Stimulated activated naive CD8-positive, alpha-beta T cell treated with anti-CD3 and anti-CD28 coated beads, Interleukin-15, Interleukin-2, amounts not matched to agents 100 U/mL and 50 U/mL, for 24 hours (primary cell): Measurements from ENCODE around the gene ABITRAM.
A peak's percentile ranks its signal among the peaks of the same experiment; 100 is the strongest.
"Not testable (repeated sequence)": the region's sequence is repeated elsewhere in the genome, so short reads cannot be mapped to it uniquely, and the experiment has no call there.

Experiments
- ATAC-seq: fragments of 150-1000 bp; cut with Tn5 transposase; one replicate; pipeline ENCODE4 v1.10.0; 2021
- DNase-seq: peaks from one replicate; pipeline ENCODE4 v3.0.0; 2021

ABITRAM gene

DNA sequence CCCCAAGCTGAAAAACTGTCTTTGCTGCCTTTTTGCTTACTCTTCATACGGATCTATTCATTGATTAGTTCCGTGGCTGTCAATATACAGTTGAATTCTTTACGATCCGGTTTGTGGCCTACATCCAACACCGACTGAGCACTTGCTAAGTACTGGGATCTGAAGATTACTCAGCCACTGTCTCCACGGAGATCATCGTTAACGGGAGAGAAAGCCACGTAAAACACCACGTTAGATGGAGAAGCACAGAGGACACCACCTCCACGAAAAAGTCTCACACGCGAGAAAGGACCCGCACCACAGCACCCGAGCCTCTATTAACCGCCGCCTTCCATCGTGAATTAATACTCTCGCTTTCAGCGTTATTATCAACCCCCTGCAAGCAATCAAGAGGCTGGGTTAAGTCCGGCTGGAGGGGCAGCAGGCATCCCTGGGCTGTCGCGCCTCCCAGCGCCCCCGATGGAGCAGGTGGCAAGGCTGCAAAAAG is 926 bp upstream of the ABITRAM start:
- DNase-seq (no peak), ATAC-seq (no peak)

DNA sequence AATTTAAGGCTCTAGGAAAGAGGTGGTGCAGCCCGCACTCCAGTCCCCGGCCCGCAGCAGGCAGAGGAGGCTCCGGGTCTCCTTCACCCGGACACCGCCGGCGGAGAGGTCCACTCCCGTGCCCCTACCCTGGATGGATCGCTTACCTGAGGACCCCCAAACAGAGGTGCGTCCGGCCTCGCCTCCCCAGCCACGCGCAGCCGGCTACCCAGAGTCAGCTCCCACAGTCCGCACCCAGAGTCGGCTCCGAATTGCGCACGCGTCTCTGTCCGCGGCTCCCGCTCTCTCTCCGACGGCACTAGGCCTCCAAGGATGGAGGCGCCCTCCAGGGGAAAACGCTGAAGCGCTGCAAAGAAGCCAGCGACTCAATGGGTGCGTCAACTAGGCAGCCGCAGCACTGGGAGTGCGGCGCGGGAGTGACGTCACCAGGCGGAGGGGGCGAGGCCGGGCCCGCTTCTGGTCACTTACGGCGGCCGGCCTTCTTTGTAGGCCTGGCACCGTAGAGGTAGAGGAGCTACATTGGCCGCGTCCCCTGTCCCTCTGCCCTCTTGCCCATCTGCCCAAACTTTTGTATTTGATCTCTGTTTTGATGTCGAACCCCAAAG is 380 bp upstream of the ABITRAM start, which contains the start of gene ELP1:
Gene ELP1 (minus strand): TSS at position 407 of the 605 bp plus-strand sequence. CDS start 2,978 bp downstream, outside the sequence.
- ATAC-seq (peak; percentile 90), DNase-seq (peak; percentile 95)

DNA sequence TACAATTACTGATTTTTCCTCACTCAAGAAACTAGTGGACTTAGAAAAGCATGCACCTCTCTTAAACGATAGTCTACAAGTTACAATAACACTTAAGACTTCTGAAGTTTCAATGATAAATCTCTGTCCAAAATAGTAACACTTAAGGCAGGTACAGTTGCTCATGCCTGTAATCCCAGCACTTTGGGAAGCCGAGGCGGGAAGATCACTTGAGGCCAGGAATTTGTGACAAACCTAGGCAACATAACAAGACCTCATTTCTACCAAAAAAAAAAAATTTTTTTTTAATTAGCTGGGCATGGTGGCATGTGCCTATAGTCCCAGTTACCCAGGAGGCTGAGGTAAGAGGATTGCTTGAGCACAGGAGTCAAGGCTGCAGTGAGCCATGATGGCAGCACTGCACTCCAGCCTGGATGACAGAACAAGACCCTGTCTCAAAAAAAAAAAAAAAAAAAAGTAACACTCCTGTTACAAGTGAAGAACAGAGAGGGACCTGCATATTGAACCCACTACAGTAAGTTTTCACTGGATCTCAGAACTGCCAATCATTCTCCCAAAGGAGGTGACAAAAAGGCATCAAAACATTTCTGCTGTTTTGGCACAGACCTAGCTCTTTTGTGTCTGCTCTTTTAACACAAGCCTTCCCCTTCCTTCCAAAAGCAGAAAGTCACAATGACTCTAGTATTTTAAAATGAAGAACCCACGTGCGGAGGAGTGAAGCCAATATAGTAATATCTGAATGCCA is 3.5 kb downstream of the ABITRAM start:
- DNase-seq (no peak), ATAC-seq (no peak)

DNA sequence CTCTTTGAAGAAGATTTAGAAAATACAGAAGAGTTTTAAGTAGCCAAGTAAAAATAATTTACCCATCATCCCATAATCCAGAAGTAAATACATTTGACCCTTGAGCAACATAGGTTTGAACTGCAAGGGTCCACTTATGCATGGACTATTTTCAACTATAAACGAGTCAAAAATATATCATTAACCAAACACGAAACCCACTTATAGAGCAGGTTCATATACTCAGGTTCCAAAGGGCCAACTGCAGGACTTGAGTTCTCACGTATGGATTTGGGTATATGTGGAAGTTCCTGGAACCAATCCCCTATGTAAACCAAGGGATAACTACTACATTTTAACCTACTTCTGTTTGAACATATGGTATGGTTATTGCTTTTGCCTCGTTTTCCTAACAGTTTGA is 5.8 kb downstream of the ABITRAM start:
- ATAC-seq (no peak), DNase-seq (no peak)

DNA sequence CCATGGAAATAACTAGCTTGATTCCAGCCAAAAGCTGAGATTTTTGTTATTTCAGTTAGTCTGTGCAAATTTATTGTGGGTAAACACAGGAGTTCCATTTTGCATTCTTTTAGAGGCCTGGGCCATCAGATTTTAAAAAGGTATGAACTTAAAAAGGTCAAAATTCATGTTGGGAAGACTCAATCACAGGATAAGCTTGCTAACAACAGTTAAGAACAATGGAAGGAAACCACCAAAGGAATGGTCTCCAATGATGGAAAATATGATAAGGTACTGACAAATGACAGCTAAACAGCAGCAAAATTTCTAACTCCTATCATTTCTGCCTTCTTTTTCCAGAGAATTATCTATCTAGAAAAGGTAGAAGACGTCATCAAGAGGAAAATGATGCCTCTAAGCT is 16.0 kb downstream of the ABITRAM start:
- ATAC-seq (no peak), DNase-seq (no peak)

DNA sequence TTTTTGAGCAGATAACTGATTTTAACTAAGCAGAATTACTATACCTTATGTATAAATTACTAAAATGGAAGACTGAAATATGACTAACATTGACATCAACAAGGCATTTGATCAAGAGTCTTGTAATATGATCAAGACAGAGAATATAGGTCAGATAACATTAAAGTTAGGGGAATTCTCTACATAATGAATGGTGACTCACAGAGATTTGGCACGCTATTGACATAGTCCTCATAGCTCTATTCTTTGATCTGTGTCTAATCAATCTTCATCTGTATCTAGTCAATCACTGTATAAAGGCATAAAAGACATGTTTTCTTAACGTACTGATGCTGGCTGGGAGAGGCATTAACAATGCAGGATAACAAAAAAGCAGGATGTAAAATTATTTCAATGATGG is 17.4 kb downstream of the ABITRAM start:
- ATAC-seq = no peak
- no peak for DNase-seq

DNA sequence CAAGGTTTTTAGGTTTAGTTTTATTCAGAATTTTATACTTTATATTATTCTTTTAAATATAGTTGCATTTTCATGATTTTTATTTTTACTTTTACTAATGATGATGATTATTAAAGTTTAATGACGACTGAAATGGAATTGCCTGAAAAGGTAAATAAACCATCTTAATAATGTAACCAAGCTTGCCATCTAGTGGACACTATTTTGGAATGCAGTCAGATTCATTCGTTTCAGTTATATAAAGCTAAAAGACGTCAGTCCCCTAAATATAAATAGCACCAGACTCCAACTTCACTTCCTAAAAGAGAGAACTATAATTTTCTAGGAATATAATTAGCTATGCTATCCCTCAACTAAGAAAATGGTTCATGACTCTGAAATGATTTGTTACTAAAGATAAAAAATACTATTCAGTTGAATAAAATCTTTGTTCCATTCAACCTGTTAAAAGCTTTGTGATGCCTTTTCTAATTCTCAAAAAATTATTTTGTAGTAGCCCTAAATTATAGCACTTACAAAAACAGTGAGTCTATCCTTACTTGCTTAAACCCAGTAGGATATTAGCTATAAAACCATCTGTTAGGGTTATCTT is 19.9 kb downstream of the ABITRAM start:
- ATAC-seq (no peak), DNase-seq (no peak)

DNA sequence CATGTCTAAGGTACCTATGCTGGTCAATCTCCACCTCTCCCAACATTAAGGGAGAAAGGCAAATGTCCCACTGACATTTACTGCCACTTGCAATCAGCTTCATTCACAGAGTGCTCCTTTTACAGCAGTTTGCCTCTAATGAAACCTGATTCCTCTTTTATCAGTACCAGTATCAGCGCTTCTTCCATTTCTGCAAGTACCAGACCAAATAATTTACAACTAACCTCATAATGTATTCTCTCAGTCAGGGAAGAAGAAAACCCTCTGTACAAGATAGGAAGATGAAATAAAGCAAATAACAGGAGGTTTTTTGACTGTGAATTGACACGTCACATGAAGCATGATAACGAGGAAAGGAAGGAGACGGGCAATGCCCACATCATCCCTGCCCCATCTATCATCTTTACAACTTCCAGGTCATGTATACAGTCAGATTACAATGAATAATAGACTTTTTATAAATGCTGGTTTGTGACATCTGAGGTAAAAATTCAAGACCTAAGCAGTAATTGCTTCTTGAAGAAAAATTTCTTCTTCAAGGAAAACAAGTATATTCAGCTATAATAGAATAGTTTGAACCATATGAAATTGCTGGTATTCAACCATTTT is 21.9 kb downstream of the ABITRAM start:
- no peak for ATAC-seq
- no peak for DNase-seq

DNA sequence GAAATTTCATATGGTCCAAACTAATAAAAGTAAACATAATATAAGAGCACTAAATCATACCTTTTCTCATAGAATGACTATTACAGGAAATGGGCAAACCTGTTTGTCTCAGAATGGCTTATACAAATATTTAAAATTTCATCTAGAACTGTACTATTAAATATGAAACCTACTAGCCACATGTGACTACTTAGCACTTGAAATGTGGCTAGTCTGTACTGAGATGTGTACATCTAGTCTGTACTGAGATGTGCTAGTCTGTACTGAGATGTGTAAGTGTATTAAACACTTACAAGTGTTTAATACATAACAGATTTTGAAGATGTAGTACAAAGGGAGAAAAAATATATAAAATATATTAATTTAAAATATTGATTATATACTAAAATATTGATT is 22.4 kb downstream of the ABITRAM start:
- no peak for DNase-seq
- ATAC-seq = no peak

DNA sequence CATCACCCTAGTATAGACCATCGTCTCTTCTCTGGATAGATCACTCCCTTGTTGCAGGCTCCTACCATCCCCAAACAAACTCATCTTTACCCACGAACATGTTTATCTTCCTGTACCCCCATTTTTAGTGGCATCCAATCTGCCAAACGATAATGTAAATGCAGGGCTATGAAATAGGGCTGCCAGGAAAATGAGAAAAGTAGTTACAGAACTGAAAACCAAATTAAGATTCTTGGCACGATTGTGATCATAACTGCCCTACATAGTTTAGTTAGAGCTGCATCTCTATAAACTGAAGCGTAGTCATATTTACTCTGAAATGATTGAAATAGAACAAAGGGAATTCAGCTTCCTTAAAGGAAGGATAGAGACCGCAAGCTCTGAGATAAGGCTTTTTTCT is 26.1 kb downstream of the ABITRAM start:
- DNase-seq (no peak), ATAC-seq (no peak)

DNA sequence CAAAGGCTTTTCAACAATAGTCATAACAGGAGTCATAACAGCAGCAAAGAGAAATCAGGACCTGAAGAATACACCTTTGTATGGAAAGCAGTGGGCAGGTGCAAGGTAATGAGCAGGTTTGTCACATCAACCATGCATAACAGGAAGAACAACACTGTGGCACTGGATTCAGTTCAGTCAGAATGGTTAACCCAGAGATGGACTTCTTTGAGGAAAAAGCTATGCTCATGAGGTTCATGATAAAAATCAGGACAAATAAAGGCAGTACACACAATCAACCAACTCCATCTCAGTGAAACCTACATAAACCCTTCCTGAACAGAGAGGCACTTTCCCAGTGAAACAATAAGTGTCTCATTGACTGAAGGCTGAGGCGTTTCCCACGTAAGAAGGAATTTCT is 27.0 kb downstream of the ABITRAM start:
- no peak for ATAC-seq

DNA sequence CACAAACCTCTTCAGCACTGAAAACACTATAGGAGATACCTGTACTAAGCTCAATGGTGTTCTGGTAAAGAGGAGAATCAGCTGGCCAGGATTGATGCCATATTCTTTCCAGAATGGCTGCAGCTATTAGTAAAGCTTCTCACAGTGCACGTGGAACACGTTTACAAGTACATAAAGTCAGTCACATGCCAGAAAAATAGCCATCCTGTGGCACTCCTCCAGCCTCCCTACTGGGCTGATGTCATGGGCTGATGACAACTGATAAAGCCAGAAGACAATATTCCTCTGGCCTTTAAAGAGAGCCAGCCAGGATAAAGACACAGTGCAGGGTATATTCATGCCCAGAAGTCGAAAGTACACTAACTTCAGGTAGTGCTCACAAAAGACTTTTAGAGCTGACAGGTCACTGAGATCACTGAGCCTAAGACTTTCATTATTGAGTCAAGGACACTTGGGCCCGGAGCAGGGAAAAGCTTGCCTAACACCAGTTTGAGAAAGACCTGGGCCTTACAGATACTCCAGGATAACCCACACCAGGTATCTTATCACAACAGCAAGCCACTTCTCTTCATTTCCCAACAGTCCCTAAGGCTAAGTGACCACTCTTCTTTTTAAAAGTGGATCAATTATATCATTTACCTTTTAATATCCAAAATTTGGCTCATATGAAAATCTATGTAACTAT is 29.4 kb downstream of the ABITRAM start:
- DNase-seq (no peak), ATAC-seq (no peak)

More for the DNA sequence above, 27.0 kb downstream of the ABITRAM start:
- DNase-seq = no peak

DNA sequence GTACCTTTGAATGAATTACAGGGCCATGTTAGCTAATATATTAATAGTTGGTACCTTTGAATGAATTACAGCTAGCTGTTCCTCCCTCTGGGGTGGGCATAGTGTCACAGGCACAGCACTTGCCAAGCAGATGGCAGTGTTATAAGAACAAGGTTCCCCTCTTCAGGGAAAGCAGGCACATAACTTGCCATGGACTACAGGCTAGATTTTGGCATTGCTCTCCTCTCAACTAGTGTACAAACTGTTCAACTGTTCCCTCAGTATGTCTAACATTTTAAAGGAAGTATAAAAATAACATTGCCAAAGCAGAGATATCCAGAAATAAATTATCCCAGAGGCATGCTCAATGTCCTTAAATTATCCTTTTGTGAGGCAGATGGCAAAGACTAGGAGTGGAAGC is 33.7 kb downstream of the ABITRAM start:
- no peak for ATAC-seq
- no peak for DNase-seq

DNA sequence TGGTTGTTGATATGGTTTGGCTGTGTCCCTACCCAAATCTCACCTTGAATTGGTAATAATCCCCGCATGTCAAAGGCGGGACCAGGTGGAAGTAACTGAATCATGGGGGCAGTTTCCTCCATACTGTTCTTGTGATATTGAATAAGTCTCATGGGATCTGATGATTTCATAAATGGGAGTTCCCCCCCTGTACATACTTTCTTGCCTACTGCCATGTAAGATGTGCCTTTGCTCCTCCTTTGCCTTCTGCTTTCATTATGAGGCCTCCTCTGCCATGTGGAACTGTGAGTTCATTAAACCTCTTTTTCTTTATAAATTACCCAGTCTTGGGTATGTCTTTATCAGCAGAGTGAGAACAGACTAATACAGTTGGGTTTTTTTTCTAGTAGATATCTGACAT is 37.2 kb downstream of the ABITRAM start:
- ATAC-seq, DNase-seq: not testable (repeated sequence)

DNA sequence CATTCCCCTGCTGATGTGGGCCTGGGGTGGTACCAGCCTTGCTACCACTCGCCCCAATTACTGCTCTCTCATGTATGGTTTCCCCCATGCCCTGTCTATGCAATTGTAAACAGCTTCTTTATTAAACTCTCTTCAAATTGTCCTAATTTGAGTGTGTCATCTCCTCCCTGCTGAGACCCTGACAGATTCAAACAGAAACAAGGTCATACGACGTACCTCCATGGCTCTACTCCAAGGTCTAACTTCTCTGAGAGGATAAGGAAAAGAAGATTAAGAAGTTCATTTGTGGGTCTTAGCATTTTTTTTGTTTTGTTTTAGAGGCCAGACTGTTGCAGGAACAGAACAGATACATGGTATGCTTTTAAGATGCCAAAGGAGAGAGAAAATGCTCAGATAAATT is 38.0 kb downstream of the ABITRAM start:
- ATAC-seq (no peak), DNase-seq (no peak)

DNA sequence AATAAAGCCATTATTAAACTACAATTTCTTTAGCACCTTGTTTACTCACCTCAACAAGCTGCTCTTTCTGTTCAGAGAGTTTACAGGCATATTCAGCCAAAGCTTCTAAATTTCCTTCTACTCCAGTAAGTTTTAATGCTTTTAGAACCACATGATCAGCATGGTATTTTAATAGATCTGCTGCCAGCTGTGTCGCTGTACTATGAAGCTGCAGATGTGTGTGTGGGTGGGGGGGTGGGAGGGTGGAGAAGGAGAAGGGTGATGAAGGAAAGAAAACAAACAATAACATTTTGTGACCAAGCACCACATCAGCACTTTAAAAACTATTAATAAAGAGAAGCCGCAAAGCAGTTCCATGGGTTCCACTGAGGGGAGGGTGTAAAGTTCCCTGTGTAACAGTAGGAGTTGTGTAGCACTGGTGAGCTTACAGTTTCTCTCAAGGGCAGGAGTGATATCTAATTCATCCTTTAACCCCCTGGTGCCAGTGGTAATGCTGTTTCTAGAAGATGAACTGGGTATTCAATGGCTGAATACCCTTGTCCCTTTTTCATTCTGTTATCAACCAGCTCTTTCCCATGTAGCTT is 38.5 kb downstream of the ABITRAM start:
- ATAC-seq (no peak), DNase-seq (no peak)

DNA sequence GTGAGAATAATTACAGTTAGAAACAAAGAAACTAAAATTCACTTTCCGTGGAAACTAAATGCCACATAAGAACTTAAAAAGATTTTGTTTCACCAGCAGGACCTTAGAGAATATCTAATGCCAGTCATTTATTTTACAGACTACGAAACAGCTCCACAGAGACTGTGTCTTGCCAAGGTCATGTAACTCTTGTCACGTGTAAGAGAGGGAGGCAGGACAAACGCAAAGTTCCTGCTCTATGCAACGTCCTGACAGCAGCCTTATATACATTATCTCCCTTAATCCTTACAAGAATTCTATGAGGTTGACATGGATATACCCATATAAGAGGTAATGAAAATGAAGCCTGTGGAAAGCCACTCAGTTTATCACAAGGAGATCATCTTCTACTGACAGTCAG is 39.7 kb downstream of the ABITRAM start:
- DNase-seq = no peak
- ATAC-seq = no peak

DNA sequence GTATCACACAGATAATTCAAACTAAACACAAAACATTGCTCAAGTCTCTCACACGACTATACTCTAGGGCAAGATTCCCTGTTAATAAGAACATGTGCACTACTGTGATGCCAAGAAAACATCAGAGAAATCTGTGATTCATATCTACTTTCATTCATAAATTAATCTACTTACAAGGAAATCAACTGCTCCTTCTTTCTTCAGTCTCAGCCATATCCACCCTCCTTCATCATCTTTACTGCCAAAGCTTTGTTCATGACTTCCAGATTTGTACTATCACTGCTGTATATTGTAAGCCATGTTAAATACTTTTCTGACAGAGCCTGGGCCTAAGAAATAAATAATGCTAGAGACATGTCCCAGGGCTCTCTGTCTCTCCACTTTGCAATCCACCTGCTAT is 44.0 kb downstream of the ABITRAM start:
- no peak for ATAC-seq
- no peak for DNase-seq

DNA sequence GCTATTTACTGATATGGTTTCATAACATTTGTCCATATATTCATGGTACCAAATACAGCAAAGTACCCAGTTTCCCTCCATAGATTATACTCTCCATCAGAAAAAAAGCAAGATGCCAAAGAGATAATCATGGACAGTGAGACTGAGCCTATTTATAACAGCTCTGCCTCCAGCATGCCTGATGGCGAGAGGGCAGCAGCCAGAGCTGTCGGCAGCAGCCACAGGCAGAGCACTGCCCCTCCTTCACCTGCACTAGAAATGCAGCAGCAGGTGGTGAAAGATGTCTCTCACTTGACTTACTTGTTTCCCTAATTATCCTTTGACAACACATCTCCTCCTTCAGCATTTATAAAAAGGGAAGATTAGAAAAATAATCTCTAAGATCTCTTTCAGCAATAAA is 46.7 kb downstream of the ABITRAM start:
- DNase-seq (no peak), ATAC-seq (no peak)

DNA sequence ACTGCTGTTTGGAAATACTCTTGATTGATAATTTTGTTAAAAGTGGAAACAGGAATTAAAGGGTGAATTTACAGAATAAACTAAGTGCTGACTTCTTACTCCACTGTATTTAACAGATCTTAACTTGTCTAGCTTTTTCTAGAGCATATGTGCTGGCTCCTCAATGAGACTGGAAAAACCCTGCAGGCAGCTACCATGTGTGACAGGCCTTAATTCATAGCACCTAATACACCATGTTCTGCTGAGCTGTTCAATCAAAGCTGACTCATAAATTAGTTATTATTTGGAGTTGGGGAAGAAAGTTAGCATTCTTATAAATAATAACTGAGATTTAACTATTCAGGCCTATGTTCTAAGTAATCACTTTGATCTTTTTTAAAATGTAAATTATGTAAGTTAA is 49.7 kb downstream of the ABITRAM start:
- DNase-seq = no peak
- ATAC-seq = no peak
